ENCODE results near the gene HEATR3.

The HEATR3 gene

DNA sequence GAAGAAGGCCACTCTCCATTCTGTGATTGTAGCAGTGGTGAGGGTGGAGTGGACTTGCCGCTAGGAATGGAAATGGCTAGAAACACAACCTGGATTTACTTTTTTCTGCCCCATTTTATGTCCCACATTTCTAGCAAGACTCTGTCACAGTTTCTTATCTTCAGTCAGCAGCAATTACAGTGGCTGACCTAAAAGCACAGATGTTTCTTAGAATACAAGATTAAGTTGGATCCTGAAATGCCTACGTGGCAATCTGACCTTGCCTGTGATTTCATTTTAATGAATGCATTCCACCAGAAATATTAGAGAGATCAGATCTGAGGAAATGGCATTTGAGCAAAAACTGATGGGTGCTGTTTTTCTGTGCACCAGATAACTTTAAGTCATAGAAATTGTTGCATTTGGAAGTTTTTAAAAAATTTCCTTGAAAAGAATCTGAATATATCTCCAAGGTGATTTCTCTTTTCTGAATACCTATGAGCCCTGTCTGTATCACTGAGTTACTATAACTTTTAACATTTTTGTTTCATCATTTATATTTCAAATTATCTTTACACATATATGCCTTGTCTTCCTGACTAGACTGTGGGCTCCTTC lies 5.4 kb downstream of the HEATR3 start:
- no peak for DNase-seq (ENCODE audit: low read depth)
- TF ChIP-seq, protein P1, sequence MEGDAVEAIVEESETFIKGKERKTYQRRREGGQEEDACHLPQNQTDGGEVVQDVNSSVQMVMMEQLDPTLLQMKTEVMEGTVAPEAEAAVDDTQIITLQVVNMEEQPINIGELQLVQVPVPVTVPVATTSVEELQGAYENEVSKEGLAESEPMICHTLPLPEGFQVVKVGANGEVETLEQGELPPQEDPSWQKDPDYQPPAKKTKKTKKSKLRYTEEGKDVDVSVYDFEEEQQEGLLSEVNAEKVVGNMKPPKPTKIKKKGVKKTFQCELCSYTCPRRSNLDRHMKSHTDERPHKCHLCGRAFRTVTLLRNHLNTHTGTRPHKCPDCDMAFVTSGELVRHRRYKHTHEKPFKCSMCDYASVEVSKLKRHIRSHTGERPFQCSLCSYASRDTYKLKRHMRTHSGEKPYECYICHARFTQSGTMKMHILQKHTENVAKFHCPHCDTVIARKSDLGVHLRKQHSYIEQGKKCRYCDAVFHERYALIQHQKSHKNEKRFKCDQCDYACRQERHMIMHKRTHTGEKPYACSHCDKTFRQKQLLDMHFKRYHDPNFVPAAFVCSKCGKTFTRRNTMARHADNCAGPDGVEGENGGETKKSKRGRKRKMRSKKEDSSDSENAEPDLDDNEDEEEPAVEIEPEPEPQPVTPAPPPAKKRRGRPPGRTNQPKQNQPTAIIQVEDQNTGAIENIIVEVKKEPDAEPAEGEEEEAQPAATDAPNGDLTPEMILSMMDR (IDR thresholded peaks at IDR 0.05; ENCODE audit: control insufficient read depth, insufficient read depth, low read depth, low read length, missing control alignments), result no peak

GRCh38 chr16:50072730-50073129 lies 7.0 kb downstream of the HEATR3 start:
- TF ChIP-seq, protein P1 (IDR thresholded peaks at IDR 0.05; ENCODE audit: control insufficient read depth, insufficient read depth, low read depth, low read length, missing control alignments), result no peak
- no peak for DNase-seq (ENCODE audit: low read depth)
- no peak overlapping the region for H3K4me3 ChIP-seq (ENCODE audit: control insufficient read depth, low read depth, low read length)

More for the DNA sequence above, 5.4 kb downstream of the HEATR3 start:
- H3K4me3 ChIP-seq (ENCODE audit: control insufficient read depth, low read depth, low read length), result no peak overlapping the region

- TF ChIP-seq, protein P1 (IDR thresholded peaks at IDR 0.05; ENCODE audit: control insufficient read depth, insufficient read depth, low read depth, low read length, missing control alignments), result no peak
- no peak overlapping the region for H3K4me3 ChIP-seq (ENCODE audit: control insufficient read depth, low read depth, low read length)
- no peak for DNase-seq (ENCODE audit: low read depth)
Observed at GRCh38 chr16:50079397-50080140, 13.8 kb downstream of the HEATR3 start.

DNA sequence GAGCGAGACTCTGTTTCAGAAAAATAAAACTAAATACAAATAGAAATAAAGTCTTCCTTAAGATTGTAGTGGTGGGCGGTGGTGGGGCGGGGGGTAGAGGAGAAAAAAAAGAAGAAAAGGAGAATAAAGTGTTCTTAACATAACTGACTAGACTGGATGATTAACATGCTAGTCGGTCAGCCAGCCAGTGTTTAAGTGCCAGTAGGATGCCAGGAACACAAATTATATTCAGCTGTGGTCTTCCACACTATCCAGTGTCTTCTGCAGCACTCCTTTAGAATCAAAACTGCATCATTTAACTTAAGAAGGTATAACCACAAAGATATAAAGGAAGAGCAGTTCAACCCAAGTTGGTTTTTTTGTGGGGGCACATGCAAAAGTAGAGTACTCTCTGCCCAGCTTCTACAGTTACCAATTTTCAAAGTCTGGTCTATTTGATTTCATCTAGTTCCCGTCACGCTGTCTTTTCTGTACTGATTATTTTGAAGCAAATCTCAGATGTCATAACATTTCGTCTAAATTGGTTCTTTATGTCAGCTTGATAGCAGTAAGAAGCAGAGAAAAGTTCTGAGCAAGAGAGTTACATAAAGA lies 15.8 kb downstream of the HEATR3 start:
- DNase-seq (ENCODE audit: low read depth), result no peak
- H3K4me3 ChIP-seq (ENCODE audit: control insufficient read depth, low read depth, low read length), result no peak overlapping the region
- TF ChIP-seq, protein P1 (IDR thresholded peaks at IDR 0.05; ENCODE audit: control insufficient read depth, insufficient read depth, low read depth, low read length, missing control alignments), result no peak

DNA sequence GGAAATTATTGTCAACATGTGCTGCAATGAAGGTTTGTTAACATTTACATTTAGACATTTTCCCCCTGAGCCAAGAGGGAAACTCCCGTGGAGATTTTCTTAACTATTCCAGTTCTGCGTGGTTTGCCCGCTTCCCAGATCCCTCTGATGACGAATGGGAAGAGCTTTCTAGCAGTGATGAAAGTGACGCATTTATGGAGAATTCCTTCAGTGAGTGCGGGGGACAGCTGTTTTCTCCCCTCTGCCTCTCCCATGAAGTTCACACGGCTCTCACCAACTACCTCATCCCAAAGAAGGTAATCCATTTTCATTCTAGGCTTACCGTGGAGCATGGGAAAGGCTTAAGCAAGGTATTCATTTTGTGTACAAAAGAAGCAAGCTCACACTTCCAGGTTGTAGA lies 18.2 kb downstream of the HEATR3 start:
- DNase-seq (ENCODE audit: low read depth), result no peak
- TF ChIP-seq, protein P1 (IDR thresholded peaks at IDR 0.05; ENCODE audit: control insufficient read depth, insufficient read depth, low read depth, low read length, missing control alignments), result no peak

GRCh38 chr16:50086176-50086575 lies 20.4 kb downstream of the HEATR3 start:
- DNase-seq (ENCODE audit: low read depth), result no peak
- H3K4me3 ChIP-seq (ENCODE audit: control insufficient read depth, low read depth, low read length), result no peak overlapping the region
- TF ChIP-seq, protein P1 (IDR thresholded peaks at IDR 0.05; ENCODE audit: control insufficient read depth, insufficient read depth, low read depth, low read length, missing control alignments), result no peak

More for the DNA sequence above, 18.2 kb downstream of the HEATR3 start:
- H3K4me3 ChIP-seq (ENCODE audit: control insufficient read depth, low read depth, low read length), result no peak overlapping the region
